OCI-LY7 (cell line): ENCODE data around the gene ILKAP. TPM values are rescaled to one million over a fixed set of nuclear protein-coding genes. Genes with fewer than 3 reads are reported as not detected.

ENCODE experiments used
- BruUV-seq: library from RNA; stranded (reverse); fragments of 400-500 nt; replicated peaks from 2 replicates; lab custom pipeline; 2021; lab: Mats Ljungman, UMichigan
- CTCF ChIA-PET: fragments of 300-600 bp; sonication (Branson Sonifier 250); formaldehyde crosslinking; loops from one replicate; lab custom pipeline; 2022; ENCODE audit warnings: antibody characterized with exemption; ENCODE audit not compliant: unreplicated experiment; lab: Charles Lee
- POLR2A ChIA-PET: fragments of 300-600 bp; sonication (Branson Sonifier 250); formaldehyde crosslinking; loops from one replicate; lab custom pipeline; 2022; ENCODE audit warnings: antibody characterized with exemption; lab: Charles Lee
- DNase-seq: peaks from one replicate; pipeline ENCODE4 v3.0.0-alpha.2; 2015; ENCODE audit warnings: low spot score
- H2AFZ ChIP-seq: fragments of 200-600 bp; sonication (generic), shearing (Covaris generic); 2 replicates; pipeline ENCODE4 v1.6.1; 2014; ENCODE audit warnings: mild to moderate bottlenecking, antibody characterized with exemption, low read length, moderate library complexity
- H3K27ac ChIP-seq: fragments of 200-600 bp; sonication (generic); 2 replicates; pipeline ENCODE4 v1.5.1; 2014; ENCODE audit warnings: mixed run types, low read depth, mild to moderate bottlenecking, moderate library complexity, low read length, inconsistent platforms; ENCODE audit not compliant: poor library complexity, severe bottlenecking
- H3K36me3 ChIP-seq: fragments of 200-600 bp; sonication (generic); 2 replicates; pipeline ENCODE4 v1.6.1; 2014; ENCODE audit warnings: mild to moderate bottlenecking, antibody characterized with exemption, low read length, moderate library complexity, mixed read lengths; ENCODE audit not compliant: insufficient read depth
- H3K4me1 ChIP-seq: fragments of 200-600 bp; sonication (generic); 2 replicates; pipeline ENCODE4 v1.5.1; 2014; ENCODE audit warnings: mild to moderate bottlenecking, low read length; ENCODE audit not compliant: insufficient read depth, poor library complexity, severe bottlenecking
- H3K4me2 ChIP-seq: fragments of 200-600 bp; sonication (generic); 2 replicates; pipeline ENCODE4 v1.6.1; 2014; ENCODE audit warnings: mild to moderate bottlenecking, low read length
- H3K4me3 ChIP-seq: fragments of 200-600 bp; sonication (generic); 2 replicates; pipeline ENCODE4 v1.5.1; 2014; ENCODE audit warnings: mild to moderate bottlenecking, low read depth, low read length; ENCODE audit not compliant: poor library complexity, severe bottlenecking
- H3K79me2 ChIP-seq: fragments of 200-600 bp; sonication (generic); 2 replicates; pipeline ENCODE4 v1.6.1; 2016; ENCODE audit warnings: low read depth, mild to moderate bottlenecking, low read length, moderate library complexity, mixed read lengths; ENCODE audit not compliant: insufficient read depth
- H3K9me2 ChIP-seq: fragments of 200-600 bp; sonication (generic); 2 replicates; pipeline ENCODE4 v1.6.1; 2016; ENCODE audit warnings: mild to moderate bottlenecking, low read length, mixed read lengths; ENCODE audit not compliant: insufficient read depth
- H3K9me3 ChIP-seq: fragments of 200-600 bp; sonication (generic); 2 replicates; pipeline ENCODE4 v1.6.1; 2014; ENCODE audit warnings: mild to moderate bottlenecking, mixed run types, low read length, mixed read lengths
- H4K20me1 ChIP-seq: fragments of 200-600 bp; sonication (generic); 2 replicates; pipeline ENCODE4 v1.6.1; 2014; ENCODE audit warnings: mild to moderate bottlenecking, antibody characterized with exemption, low read length, moderate library complexity, mixed read lengths; ENCODE audit not compliant: insufficient read depth
- EZH2phosphoT487 ChIP-seq: fragments of 200-600 bp; sonication (generic); IDR thresholded peaks from 2 replicates; pipeline ENCODE4 v1.6.1; 2018; ENCODE audit warnings: low read depth, borderline replicate concordance, mild to moderate bottlenecking, mixed run types, antibody characterized with exemption, low read length, moderate library complexity, mixed read lengths
- intact Hi-C: fragments of 100-400 bp; cut with micrococcal nuclease; formaldehyde crosslinking; loops from one replicate; pipeline ENCODE4 v1.10.0; 2022; ENCODE audit not compliant: unreplicated experiment
- total RNA-seq, 2 experiments: library from RNA; depleted of rRNA in 1 of 2; stranded (reverse); fragments of >200 nt in 1 of 2; shearing (Covaris generic) in 1 of 2; gene quantifications; 2 replicates each; pipeline ENCODE4 v1.2.3, GENCODE V29; 2014 to 2022
- TF ChIP-seq, protein P1 (sequence below): fragments of 200-600 bp; sonication (generic); conservative IDR thresholded peaks from 2 replicates; pipeline ENCODE4 v1.5.1; 2014; ENCODE audit warnings: mild to moderate bottlenecking, antibody characterized with exemption, low read length, moderate library complexity, mixed read lengths

The ILKAP gene
- total RNA-seq, 2 experiments from 2014 or later, result 33.1 to 61.8 TPM

DNA sequence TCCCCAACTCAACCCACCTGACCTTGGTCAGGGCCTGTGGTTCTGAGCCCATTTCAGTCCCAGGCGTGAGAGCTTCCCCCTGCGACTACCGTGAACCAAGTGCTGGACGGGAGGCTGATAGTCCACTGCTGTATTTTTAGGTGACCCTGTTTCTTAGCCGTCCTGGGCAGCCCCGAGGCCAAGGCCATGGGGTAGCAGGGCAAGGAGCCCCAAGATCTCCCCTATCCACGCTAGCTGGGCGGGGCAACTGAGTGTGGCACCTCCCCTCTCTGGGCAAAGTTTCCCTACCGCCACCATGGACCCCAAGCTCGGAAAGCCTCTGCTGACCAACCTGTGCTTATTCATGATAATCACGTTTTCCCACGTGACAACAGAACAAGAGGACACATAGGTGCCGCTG is 65.6 kb downstream of the ILKAP start:
- H4K20me1 ChIP-seq, result no peaks in the 10 kb centered on the region
- no peaks in the 10 kb centered on the region for H3K9me3 ChIP-seq
- H3K4me2 ChIP-seq, result no peak overlapping the region
- TF ChIP-seq EZH2phosphoT487, result no peak
- TF ChIP-seq, protein P1, sequence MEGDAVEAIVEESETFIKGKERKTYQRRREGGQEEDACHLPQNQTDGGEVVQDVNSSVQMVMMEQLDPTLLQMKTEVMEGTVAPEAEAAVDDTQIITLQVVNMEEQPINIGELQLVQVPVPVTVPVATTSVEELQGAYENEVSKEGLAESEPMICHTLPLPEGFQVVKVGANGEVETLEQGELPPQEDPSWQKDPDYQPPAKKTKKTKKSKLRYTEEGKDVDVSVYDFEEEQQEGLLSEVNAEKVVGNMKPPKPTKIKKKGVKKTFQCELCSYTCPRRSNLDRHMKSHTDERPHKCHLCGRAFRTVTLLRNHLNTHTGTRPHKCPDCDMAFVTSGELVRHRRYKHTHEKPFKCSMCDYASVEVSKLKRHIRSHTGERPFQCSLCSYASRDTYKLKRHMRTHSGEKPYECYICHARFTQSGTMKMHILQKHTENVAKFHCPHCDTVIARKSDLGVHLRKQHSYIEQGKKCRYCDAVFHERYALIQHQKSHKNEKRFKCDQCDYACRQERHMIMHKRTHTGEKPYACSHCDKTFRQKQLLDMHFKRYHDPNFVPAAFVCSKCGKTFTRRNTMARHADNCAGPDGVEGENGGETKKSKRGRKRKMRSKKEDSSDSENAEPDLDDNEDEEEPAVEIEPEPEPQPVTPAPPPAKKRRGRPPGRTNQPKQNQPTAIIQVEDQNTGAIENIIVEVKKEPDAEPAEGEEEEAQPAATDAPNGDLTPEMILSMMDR, result no peak
- no peaks in the 10 kb centered on the region for H3K79me2 ChIP-seq
- CTCF ChIA-PET, result interaction anchor here (0.6 kb wide), 1 partner anchor 355 kb away, joined by 6 read pairs; no protein-coding TSS in a partner anchor
- intact Hi-C loops, result no loop called here
- no peak for DNase-seq
- H3K9me2 ChIP-seq, result no peaks in the 10 kb centered on the region
- H3K4me3 ChIP-seq, result no peak overlapping the region
- POLR2A ChIA-PET, result interaction anchor here (0.9 kb wide), 1 partner anchor 29 kb away, joined by 3 read pairs; no protein-coding TSS in a partner anchor
- no peak overlapping the region for H3K27ac ChIP-seq
- no peak overlapping the region for H2AFZ ChIP-seq
- peaks cover 16% of the 10 kb centered on the region for H3K4me1 ChIP-seq
- no peaks in the 10 kb centered on the region for H3K36me3 ChIP-seq
- no TSS peak for BruUV-seq

- no peak for DNase-seq
- Histone ChIP-seq H3K79me2 (no peaks in the 10 kb centered on the region), H3K9me2 (no peaks in the 10 kb centered on the region), H3K4me2 (no peak overlapping the region), H3K4me1 (peaks cover 16% of the 10 kb centered on the region), H3K9me3 (no peaks in the 10 kb centered on the region), H3K4me3 (no peak overlapping the region), H3K27ac (no peak overlapping the region), H2AFZ (no peak overlapping the region), H3K36me3 (no peaks in the 10 kb centered on the region), H4K20me1 (no peaks in the 10 kb centered on the region)
- TF ChIP-seq, protein P1, result no peak
- TF ChIP-seq EZH2phosphoT487, result no peak
- ChIA-PET CTCF (no interaction called here), POLR2A (no interaction called here)
- intact Hi-C loops, result no loop called here
- BruUV-seq, result no TSS peak
Observed at GRCh38 chr2:238136820-238137537, 66.5 kb downstream of the ILKAP start.

GRCh38 chr2:238135601-238136150 is 67.8 kb downstream of the ILKAP start:
- TF ChIP-seq, protein P1, result no peak
- no peak for TF ChIP-seq EZH2phosphoT487
- intact Hi-C loops, result no loop called here
- no peaks in the 10 kb centered on the region for H3K9me2 ChIP-seq
- BruUV-seq, result no TSS peak
- no peaks in the 10 kb centered on the region for H3K9me3 ChIP-seq
- POLR2A ChIA-PET, result no interaction called here
- peaks cover 16% of the 10 kb centered on the region for H3K4me1 ChIP-seq
- no peaks in the 10 kb centered on the region for H3K36me3 ChIP-seq
- H3K27ac ChIP-seq, result no peak overlapping the region
- no peak overlapping the region for H2AFZ ChIP-seq
- CTCF ChIA-PET, result no interaction called here
- no peaks in the 10 kb centered on the region for H3K79me2 ChIP-seq
- no peaks in the 10 kb centered on the region for H4K20me1 ChIP-seq
- no peak overlapping the region for H3K4me2 ChIP-seq
- DNase-seq, result no peak
- H3K4me3 ChIP-seq, result no peak overlapping the region
